Measurements from ENCODE around the gene D2HGDH.
A peak's percentile ranks its signal among the peaks of the same experiment; 100 is the strongest.
"Not testable (repeated sequence)": the region's sequence is repeated elsewhere in the genome, so short reads cannot be mapped to it uniquely, and the experiment has no call there.

The D2HGDH gene

DNA sequence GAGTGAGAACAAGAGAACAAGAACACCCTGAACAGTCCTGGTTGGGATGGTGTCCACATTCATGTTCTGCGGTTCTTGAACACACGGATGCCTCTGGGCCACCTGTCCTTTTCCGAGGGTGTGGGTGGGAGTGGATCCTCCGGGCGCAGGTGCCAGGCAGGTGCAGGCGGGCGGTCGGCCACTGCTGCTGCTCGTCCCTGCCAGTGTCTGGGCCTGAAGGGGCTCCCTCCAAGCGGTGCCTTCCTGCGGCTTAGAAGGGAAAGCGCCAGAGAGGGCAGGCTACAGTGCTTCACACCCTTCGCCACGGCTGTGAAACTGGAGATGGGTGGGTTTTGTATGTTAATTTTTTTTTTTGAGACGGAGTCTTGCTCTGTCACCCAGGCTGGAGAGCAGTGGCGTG, 8.0 kb upstream of the D2HGDH start:
- DNase-seq: no peak

DNA sequence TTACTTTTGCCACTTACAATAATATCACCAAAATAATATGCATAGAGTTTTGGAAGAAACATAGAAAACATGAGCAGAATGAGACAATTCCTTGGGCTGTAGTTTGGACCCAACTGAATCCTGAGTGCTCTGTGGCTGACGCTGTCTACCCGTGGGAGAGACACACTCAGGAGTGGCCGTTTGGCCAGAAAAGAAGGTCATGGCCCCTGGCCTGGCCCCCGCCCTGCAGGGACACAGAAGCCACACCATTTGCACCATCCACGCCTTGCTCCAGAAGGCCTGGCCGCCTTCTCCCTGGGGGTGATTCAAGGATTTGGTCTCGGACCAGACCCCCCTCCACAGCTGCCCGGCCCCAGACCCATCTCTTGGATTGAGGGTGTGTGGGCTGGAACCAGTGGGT, 6.4 kb upstream of the D2HGDH start:
- DNase-seq: no peak

DNA sequence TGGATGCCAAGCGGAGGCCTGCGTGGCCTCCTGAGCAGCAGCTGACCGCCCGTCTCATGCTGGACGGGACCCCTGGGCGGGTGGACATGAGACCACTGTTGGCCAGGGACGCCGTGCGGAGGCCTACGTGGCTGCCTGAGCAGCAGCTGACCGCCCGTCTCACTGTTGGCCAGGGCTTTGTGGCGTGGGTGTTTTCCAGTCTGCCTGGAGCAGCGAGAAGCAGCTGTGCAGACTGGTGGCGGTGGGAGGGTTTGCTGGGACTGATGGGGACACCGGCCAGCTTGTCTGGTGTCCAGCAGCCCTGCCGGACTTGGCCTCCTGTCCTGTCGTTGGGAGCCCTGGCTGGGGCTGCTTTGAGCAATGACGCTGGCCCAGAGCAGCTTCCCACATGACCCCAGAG, 5.8 kb upstream of the D2HGDH start:
- no peak for DNase-seq

DNA sequence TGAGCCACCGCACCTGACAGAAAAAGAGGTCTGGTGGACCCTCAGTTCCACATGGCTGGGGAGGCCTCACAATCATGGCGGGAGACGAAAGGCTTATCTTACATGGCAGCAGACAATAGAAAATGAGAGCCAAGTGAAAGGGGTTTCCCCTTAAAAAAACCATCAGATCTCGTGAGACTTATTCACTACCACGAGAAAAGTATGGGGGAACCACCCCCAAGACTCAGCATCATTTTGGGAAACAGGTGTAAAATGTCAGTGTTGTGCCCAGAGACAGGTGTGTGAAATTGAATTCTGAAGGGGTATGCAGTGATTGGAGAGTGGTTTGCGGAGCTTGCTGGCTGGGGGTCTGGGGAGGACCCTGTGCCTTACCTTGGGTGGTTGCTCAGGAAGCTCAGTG, 4.6 kb upstream of the D2HGDH start:
- DNase-seq: no peak

DNA sequence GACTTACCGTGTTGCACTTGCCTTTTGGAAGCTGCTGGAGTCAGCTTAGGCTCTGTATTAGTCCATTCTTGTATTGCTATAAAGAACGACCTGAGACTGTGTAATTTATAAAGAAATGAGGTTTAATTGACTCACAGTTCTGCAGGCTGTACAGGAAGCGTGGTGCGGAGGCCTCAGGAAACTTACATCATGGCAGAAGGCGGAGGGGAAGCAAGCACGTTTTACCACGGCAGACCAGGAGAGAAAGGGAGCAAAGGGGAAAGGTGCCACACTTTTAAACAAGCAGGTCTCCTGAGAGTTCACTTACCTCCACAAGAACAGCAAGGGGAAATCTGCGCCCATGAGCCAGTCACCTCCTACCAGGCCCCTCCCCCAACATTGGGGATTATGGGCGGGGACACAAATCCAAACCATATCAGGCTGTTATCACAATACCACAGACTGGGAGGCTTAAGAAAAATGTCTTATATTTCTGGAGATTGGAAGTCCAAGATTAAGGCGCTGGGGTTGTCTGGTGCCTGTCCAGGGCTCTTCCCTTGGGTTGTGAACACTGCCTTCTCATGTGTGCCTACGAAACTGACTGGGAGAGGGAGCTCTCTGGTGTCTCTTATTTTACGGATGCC, 3.6 kb upstream of the D2HGDH start:
- DNase-seq: peak; percentile 24

DNA sequence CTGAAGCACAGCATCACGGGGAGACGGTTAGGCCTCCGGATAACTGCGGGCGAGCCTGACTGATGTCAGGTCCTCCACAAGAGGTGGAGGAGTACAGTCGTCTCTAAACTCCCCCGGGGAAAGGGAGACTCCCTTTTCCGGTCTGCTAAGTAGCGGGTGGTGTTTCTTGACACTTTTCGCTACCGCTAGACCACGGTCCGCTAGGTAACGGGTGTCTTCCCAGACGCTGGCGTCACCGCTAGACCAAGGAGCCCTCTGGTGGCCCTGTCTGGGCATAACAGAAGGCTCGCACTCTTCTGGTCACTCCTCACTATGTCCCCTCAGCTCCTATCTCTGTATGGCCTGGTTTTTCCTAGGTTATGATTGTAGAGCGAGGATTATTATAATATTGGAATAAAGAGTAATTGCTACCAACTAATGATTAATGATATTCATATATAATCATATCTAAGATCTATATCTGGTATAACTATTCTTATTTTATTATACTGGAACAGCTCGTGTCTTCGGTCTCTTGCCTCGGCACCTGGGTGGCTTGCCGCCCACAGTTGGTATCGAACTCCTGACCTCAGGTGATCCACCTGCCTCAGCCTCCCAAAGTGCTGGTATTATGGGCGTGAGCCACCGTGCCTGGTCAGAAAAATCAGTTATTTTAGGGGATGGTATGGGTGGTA, 1.8 kb upstream of the D2HGDH start:
- peak; percentile 73 for DNase-seq

DNA sequence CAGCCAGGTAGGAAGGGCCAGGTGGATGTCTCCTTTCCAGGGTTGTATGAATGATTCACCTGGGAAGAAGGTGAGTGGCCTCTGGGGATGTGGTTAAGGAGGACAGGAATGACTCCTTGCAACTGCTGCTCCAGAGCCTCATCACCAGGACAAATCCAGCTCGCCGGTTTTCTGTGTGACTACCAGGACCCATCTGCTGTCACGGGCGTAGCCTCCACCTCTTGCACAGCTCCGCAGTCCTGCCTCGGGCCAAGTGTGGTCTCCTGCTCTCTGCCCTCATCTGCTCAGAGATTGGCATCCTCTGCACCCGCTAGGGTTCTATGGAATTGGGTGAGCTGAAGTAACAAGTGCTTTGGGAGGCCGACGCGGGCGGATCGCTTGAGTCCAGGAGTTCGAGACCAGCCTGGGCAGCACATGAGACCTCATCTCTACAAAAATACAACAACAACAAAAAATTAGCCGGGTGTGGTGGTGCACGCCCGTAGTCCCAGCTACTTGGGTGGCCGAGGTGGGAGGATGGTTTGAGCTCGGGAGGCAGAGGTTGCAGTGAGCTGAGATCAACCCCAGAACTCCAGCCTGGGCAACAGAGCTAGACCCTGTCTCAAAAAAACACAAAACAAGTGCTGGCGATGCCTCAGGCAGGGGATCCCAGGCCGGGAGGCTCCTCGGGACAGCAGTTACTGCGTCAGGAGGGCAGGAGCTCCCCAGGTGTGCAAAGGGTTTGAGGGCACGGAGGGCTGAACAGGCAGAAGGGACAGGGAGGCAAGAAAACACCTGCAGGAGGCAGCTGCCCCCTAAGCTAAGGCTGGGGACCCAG, 831 bp upstream of the D2HGDH start:
- no peak for DNase-seq

DNA sequence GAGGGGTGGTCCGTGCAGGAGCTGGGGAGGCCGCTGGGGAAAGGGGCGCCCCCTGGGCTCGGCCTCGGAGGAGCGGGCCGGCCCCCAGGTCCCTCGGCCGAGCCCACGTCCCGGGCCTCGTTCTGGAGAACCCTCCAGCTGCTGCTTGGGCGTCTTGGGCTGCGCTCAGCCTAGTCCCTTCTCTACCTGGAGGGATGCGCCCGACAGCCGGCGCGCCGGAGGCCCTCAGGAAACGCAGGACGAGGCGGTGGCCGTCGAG, 293 bp upstream of the D2HGDH start:
- DNase-seq: no peak

DNA sequence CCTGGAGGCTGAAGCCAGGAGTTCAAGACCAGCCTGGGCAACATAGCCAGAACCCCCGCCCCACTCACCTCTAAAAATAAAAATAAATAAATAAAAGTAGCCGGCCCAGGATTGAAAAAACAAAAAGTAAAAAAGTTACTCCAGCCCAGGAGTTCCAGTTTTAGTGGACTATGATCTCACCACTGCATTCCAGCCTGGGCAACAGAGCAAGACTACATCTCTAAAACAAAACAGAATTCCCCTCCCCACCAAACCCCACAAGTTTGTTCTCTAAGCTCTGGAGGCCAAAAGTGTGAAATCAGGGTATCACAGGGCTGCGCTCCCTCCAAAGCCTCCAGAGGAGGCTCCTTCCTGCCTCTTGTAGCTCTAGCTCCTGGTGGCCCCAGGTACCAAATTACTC, 1.7 kb downstream of the D2HGDH start:
- no peak for DNase-seq

DNA sequence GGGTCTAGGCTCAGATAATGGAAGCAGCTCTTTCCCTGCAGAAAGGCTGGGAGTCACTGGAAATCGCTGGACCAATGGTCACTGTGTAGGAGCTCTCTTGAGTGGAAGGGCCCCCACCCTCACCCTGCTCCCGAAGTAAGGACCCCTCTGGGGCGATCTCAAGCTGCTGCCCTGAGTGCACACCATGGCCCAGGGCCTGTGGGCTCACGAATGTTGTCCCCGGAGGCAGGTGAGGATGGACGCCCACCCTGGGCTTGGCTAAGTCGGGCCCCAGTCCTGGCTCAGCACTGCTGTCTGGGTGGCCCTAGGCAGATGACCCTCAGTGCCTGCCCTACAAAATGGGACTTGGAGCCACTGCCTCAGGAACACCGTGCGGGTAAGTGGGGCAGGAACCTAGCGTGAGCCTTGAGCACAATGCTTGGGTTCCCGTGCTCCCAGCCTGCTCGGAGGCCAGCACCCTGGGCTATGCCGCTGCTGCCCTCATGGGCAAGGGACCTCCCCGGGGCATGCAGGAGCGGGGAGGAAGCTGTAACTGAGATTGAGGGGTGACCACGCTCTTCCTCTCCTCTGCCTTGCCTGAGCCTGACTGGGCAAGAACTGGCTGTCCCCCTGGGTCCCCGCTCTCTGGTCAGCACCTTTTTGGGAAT, 3.7 kb downstream of the D2HGDH start:
- no peak for DNase-seq

DNA sequence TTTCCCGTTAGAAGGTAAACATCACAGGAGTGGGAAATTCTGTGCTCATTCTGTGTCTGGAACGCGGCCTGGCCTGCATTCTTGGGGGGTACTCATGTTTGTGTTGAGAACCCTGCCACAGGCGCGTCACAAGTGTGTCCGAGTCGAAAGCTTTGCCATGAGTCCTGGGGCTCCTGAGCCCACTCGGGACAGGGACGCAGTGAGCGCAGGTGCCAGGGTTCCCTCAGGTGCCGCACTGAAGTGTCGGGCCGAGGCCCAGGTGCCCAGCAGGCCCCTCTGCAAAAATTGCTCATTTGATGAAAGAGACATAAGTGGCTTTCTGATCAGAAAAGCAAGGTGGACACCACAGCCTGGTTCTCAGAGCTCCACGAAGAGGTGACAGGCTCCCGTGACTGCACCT, 4.7 kb downstream of the D2HGDH start:
- no peak for DNase-seq

DNA sequence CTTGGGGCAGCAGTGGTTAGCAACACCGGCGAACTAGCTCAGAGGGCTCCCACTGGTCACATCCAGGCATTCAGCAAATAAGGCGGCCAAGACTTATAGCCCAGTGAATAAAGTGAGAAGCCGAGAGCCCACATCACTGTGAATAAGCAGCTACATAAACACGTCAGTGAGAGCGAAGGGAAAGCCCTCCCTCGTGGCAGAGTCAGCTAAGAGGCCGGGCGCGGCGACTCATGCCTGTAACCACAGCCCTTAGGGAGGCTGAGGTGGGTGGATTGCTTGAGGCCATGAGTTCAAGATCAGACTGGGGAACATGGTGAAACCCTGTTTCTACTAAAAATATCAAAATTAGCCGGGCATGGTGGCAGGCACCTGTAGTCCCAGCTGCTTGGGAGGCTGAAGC, 5.2 kb downstream of the D2HGDH start:
- DNase-seq: peak; percentile 67

DNA sequence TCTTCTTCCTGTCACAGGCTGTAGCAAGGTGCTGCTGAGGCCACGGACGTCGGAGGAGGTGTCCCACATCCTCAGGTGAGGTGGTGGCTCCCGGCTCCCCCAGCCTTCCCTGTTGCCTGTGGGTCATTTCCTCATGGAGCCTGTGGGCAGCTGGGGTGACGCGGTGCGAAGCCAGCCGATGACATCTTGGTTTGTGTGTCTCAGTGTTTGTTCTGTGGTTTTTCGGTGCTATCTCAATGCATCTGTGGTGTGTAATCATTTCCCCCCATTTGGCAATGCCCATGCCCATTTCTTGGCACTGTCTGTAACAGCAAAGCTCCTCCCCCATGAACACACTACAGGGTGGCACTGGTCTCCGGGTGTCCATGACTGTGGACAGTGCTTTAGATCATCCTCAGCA, 6.6 kb downstream of the D2HGDH start:
- DNase-seq: peak; percentile 46

DNA sequence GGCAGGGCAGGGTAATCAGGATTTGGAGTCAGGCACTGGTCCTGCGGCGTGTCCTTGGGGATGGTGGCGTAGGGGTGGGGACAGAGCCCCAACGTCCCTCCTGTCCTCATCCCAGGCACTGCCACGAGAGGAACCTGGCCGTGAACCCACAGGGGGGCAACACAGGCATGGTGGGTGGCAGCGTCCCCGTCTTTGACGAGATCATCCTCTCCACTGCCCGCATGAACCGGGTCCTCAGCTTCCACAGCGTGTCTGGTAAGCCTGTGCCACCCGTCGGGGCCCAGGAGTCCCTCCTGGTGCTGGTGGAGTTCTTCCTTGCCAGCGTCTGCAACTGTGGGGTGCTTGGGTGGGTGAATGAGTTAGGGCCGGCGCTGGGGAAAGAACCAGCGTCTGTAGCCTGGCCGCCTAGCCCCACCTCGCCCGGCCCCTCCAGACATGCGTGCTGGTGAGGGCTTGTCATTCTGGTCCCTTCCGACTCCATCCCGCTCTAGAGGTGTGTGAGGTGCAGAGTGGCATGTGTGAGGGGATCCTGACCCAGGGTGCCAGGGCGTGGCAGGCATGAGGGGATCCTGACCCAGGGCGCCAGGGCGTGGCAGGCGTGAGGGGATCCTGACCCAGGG, 8.0 kb downstream of the D2HGDH start:
- no peak for DNase-seq

DNA sequence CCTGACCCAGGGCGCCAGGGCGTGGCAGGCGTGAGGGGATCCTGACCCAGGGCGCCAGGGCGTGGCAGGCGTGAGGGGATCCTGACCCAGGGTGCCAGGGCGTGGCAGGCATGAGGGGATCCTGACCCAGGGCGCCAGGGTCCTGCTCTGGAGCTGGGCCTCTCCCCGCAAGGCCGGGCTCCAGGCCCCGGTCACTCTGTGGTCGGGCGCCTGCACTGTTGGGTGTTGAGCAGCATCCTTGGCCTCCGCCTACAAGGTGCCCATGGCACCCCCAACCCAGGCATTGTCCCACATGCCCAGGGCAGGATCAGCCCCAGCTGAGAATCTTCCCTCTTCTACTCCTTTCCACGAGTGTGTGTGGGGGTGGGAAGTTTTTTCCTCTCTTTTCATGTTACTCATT, 8.6 kb downstream of the D2HGDH start:
- not testable (repeated sequence) for DNase-seq

DNA sequence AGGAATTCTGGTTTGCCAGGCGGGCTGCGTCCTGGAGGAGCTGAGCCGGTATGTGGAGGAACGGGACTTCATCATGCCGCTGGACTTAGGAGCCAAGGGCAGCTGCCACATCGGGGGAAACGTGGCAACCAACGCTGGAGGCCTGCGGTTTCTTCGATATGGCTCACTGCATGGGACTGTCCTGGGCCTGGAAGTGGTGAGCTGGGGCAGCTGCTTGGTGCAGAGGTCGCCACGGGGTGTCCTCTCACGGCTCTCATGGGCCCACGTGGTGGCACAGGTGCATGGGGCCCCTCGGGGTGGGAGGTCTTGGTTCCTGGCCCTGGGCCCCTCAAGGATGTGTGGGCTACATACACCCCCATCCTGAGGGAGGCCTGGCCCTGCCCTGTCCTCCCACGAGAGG, 9.2 kb downstream of the D2HGDH start:
- DNase-seq: no peak

DNA sequence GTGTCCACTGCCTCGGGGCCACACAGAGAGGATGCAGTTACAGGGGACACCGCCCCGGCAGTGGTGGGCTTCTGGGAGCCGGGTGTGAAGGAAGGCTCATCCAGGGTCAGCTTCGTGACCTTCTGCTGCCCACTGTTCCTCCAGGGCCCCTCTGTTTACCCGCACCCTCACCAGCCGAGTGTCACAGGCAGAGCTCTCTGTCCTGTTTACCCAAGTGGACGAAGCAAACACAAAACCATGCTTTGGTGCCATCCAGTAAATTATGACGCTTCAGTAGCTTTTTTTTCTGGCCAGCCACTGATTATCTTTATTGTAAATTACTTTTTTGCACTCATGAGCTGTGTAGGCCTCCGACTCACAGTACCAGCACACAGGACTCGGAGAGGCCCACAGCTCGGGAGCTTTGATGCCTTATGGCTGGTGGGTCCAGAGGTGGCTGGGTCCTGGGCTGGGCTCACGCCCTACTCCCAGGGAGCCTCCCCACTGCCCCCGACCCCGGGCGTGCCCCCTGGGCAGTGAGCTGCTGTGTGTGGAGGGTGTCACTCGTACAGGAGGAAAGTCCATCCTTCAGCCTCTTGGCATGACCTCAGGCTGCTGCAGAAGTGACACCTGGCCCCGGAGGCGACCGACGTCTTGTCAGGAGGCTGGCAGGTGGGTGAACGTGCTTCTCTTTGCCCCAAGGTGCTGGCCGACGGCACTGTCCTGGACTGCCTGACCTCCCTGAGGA, 9.8 kb downstream of the D2HGDH start:
- no peak for DNase-seq

DNA sequence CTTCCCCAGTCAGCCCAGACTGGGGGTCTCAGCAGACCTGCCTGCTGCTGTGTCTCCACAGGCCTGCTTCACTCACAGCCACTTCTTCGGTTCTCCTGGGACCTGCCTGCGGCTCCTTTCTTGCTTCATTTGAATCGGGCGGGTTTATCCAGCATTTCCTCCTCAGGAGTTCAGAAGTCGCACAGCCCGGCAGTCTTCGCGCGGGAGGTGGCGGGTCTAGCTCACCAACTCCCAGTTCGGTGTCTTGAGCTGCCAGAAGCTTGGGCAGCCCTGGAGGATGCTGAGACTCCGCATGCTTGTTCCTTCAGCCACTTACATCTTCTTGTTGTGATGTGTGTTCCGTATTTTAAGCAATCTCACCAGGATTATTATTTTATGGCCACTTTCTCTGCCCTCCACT, 10.8 kb downstream of the D2HGDH start:
- no peak for DNase-seq

DNA sequence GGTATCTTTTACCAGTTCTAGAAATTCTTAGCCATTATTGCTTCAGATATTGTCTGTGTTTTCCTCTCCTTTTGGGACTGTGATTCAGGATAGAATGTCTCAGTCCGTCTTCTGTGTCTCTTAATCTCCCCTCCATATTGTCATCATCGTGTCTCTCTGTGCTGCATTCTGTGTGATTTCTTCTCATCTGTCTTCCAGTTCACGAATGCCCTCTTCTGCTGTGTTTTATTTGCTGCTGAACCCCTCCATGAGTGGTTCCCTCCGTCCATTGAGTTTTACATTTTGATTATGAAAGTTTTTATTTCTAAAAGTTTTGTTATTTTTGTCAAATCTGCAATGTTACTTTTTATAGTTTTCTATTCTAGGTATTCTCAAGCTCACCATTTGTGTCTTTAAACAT, 11.7 kb downstream of the D2HGDH start:
- DNase-seq: no peak

DNA sequence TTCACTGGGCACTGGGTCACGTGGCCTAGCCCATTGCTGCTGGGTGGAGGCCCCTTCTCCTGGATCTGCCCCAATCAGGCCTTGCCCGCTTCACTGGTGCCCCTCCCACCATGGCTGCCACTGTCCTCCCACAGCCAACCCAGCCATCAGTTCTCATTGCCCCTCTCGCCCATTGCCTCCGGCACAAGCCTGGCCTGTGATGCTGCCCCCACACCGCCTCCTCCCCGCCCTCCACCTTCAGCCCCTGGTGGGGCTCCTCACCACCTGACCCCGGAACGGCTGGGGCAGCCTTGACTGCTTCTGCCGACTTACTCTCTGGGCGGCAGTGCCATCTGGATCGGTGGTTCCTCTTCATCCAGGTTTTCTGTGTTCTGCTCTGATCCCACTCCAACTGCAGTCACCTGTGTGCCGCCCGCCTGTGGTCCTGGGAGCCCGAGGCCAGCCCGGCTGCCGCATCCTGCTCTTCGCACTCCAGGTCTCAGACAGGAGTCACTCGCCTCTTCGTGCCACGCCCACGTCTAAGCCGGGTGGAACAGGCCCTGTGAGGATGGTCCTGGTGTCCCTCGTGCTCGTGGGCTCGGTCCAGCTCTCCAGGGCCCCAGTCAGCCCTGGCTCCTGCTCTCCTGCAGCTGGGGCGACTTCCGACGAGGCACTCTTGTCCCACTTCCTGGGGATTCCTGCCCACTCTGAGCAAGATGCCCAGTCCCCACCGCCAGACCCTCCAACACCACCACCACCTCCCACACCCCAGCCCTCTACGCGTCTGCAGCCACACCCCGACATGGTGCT, 14.2 kb downstream of the D2HGDH start:
- DNase-seq: no peak

DNA sequence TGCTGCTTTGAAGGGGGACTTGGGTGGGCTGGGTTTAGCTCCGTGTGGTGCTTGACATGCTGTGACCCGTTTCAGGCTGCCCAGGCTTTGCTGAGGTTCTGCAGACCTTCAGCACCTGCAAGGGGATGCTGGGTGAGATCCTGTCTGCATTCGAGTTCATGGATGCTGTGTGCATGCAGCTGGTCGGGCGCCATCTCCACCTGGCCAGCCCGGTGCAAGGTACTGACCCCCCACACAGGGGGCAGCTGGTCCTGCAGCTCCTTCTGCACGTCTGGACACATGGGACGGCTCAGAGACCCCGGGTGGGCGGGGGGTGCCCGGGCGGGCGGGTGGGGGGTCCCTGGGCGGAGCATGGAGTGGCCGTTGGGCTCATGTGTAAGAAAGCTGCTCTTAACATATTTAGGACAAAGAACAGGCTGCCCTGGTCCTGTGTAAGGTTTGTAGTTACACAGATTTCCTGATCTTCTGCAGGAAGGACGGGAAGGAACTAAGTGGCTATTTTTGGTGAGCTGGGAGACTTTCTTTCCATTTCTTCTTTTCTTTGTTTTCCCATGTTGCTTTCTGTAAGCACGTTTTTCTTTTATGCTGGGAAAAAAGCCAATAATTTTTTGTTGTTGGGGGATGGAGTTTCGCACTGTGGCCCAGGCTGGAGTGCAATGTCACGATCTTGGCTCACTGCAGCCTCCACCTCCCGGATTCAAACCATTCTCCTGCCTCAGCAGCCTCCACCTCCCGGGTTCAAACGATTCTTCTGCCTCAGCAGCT, 15.8 kb downstream of the D2HGDH start:
- no peak for DNase-seq
